Fibroblast of lung (primary cell): ENCODE data around the gene CTBS.

ENCODE experiments used
- CTCF ChIP-seq, 2 donors: IDR thresholded peaks in 1 of 2; conservative IDR thresholded peaks in 1 of 2; 1 replicate in 1 of 2; 2 replicates in 1 of 2; pipeline ENCODE4 v1.5.1; 2011 to 2012; ENCODE audit warnings: low read length in 2 of 2, control low read depth in 1 of 2, inconsistent platforms in 1 of 2, low read depth in 1 of 2, mild to moderate bottlenecking in 1 of 2
- EZH2 ChIP-seq: IDR thresholded peaks from 2 replicates; pipeline ENCODE4 v1.5.1; 2012; ENCODE audit warnings: low read length, control low read depth, mild to moderate bottlenecking; ENCODE audit errors: missing control alignments

DNA sequence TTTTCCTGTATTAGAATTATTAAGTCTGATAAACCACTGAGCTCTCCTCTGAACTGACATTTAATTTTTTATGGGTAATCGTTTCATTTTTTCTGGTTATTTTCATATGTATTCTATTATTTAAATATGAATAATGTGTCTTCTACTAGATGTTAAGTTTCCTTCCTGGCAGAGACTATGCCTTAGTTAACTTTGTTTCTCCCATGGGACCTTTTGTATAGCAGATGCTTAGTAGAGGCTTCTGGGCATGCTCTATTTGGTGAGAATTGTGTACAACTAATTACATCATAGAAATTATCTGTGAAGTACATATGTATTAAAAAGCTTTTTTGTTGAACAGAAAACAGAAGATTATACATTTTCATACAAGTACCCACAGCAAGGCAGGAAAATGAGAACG lies 23.4 kb downstream of the CTBS start:
- TF ChIP-seq CTCF (conservative IDR thresholded peaks at IDR 0.05 in 1 of 2, IDR thresholded peaks at IDR 0.05 in 1 of 2; ENCODE audit: low read depth in 1 of 2, low read length in 2 of 2), result no peak
- no peak for TF ChIP-seq EZH2
